Mesodermal cell (in vitro differentiated cells): ENCODE results near the gene RAVER2.

Experiments used
- H3K27ac ChIP-seq: 2 replicates; pipeline ENCODE4 v1.7.0; 2013; ENCODE audit warnings: mild to moderate bottlenecking, low read depth, low read length, moderate library complexity; ENCODE audit not compliant: severe bottlenecking
- H3K36me3 ChIP-seq: 2 replicates; pipeline ENCODE4 v1.7.1; 2013; ENCODE audit warnings: mild to moderate bottlenecking, low read length, moderate library complexity; ENCODE audit not compliant: control insufficient read depth, insufficient read depth
- H3K4me1 ChIP-seq: one replicate; pipeline ENCODE4 v1.7.1; 2013; ENCODE audit warnings: mild to moderate bottlenecking, low read length; ENCODE audit not compliant: insufficient read depth, control insufficient read depth, poor library complexity, severe bottlenecking
- H3K4me3 ChIP-seq: 2 replicates; pipeline ENCODE4 v1.7.0; 2013; ENCODE audit warnings: low read length, control low read depth, mild to moderate bottlenecking; ENCODE audit not compliant: insufficient read depth, poor library complexity, severe bottlenecking; ENCODE audit errors: extremely low read depth
- H3K9me3 ChIP-seq: 2 replicates; pipeline ENCODE4 v1.7.1; 2013; ENCODE audit warnings: mild to moderate bottlenecking, low read length, moderate library complexity; ENCODE audit not compliant: control insufficient read depth
- WGBS, 2 experiments: methylation state at CpG; one replicate each; pipeline ENCODE4 v1.1.5; 2013; ENCODE audit warnings: missing lambda C conversion rate in 2 of 2; ENCODE audit not compliant: insufficient coverage in 2 of 2; 5-methylcytosine and 5-hydroxymethylcytosine counted together

Gene RAVER2

DNA sequence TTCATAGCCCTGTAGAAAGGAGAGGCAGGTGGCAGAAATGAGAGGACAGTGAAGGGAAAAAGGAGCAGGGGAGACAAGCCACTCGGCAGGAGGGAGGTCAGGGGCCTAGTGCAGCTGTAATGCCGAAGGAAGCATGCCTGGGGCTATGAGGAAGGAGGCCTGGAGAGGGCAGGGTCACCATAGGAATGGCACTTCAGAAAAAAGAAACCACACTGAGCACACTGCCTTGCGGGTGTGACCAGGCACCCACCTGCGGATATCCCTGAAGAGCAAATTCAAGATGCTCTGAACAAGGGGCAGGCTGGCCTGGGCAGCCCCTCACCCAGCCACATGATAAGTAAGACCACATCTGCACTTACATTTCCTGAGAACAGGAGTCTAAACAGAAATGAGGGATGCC is 116.7 kb downstream of the RAVER2 start:
- Histone ChIP-seq H3K9me3 (no peaks in the 10 kb centered on the region), H3K4me1 (no peaks in the 10 kb centered on the region), H3K36me3 (peaks cover 67% of the 10 kb centered on the region), H3K4me3 (no peak overlapping the region), H3K27ac (no peak overlapping the region)
- WGBS, 2 experiments = 41 to 52% methylated on average over 4 of the region's 4 CpGs

DNA sequence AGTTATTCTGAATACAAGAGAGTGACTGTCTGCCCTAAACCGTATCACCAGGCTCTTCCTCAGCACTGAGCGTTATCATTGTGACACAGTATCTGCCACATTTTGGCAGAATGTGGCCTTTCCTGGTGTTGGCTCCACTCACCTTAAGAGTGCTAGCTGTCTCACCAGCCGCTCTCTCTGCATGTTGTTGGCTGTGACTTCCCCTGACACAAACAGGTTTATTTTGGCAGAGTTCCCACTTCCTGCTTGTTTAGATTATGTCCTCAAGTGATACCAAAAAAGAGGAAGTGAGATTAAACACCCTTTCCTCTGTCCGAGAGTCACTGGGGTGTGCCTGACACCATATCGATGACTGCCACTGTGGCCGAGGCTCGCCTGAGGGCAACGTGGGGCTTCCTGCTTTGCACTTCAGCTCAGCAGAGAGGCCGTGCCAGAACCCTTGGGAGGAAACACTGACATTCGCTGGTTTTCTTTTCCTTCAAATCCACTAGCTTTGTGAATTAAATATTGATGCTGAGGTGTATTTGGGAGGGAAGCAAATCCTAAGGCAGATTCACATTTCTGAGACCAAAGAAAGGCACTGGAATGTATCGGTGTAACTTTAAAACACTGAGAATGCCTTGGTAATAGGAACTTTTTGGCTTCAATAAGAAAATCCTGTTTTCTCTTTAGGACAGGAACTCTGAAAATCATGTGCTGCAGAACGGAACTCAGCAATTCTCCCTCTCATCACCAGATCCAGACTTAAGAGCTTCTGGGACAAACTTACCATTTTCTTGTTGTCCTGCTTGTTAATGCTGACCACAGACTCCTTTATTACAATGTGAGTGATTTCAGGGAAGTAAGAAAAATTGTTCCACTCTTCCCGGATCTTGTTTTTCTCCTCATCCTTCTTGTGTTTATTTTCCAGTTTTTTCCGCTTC is 119.4 kb downstream of the RAVER2 start:
- H3K36me3 ChIP-seq = peaks cover 62% of the 10 kb centered on the region
- WGBS, 2 experiments = 69 to 84% methylated on average over 10 of the region's 14 CpGs
- H3K4me1 ChIP-seq = no peaks in the 10 kb centered on the region
- no peak overlapping the region for H3K4me3 ChIP-seq
- no peaks in the 10 kb centered on the region for H3K9me3 ChIP-seq
- peak overlapping the region; percentile 20 for H3K27ac ChIP-seq

DNA sequence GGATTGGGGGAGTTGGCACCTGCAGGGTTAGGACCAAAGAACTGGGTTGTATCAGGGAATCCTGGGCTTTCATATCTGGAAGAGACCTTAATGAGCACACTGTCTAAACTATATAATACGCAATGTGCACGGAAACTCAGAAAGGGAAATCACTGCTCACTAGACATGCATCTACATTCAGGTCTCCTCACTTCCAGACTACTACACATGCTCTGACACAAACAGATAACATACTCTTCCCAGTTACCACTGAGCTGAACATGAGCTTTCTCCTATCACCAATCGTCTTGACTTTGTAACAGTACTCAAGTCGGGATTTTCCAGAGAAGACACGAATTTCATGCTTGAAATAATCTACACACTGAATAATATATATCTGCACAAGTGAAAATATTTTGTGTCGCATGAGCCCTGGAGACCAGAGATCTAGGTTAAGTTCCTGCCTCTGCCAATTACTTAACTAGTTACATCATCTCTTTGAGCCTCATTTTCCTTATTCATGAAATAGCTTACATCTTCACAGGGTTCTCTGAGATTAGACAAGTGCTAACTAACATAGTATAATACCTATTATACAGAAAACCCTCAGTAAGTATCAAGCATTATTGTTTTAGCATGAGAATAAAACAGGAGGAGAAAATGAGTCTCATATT is 120.4 kb downstream of the RAVER2 start:
- WGBS, 2 experiments = 88 to 94% methylated on average over 2 to 3 of the region's 6 CpGs
- H3K4me1 ChIP-seq = no peaks in the 10 kb centered on the region
- H3K36me3 ChIP-seq = peaks cover 58% of the 10 kb centered on the region
- H3K4me3 ChIP-seq = no peak overlapping the region
- no peaks in the 10 kb centered on the region for H3K9me3 ChIP-seq
- H3K27ac ChIP-seq = no peak overlapping the region

DNA sequence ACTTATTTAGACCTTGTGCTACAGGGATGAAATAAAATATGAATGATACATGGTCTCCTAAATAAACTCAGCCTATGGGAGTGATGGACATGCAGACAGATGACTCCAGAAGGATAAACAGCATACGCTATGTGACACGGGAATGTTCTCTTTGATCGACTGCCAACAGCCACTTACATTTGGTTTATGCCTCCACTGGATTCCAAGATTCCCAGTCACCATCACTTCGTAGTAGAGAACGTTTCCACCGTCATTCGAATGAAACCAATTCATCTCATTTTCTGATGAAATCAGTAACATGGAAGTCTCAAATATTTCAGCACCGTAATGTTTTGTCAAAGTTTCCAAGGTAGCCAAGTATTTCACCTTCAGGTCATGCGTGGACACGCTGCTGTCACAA is 121.8 kb downstream of the RAVER2 start:
- no peak overlapping the region for H3K27ac ChIP-seq
- H3K4me3 ChIP-seq = no peak overlapping the region
- no peaks in the 10 kb centered on the region for H3K4me1 ChIP-seq
- no peaks in the 10 kb centered on the region for H3K9me3 ChIP-seq
- H3K36me3 ChIP-seq = peaks cover 66% of the 10 kb centered on the region
- WGBS, 2 experiments = 97 to 98% methylated on average over 10 of the region's 10 CpGs

DNA sequence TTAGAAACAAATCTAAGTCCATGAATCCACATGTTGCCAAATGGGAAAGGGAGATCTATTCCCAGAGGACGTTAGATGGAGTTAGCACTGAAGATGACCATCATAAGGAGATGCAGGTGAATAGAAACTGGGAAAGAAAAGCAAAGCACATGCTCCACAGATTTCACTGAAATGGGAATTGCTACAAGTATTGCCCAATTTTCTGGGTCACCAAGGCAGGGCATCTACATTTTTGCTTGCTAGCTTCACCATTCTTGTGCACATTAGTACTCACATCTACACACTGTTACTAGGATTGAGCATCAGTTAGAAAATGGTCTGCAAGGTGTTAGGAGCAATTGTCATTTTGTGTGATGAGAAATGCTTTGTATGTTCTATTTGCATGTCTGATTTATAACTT is 122.4 kb downstream of the RAVER2 start:
- H3K4me3 ChIP-seq = no peak overlapping the region
- H3K36me3 ChIP-seq = peaks cover 69% of the 10 kb centered on the region
- H3K9me3 ChIP-seq = no peaks in the 10 kb centered on the region
- H3K27ac ChIP-seq = no peak overlapping the region
- no peaks in the 10 kb centered on the region for H3K4me1 ChIP-seq
- 67 to 91% methylated on average over 1 of the region's 1 CpG for WGBS, 2 experiments

DNA sequence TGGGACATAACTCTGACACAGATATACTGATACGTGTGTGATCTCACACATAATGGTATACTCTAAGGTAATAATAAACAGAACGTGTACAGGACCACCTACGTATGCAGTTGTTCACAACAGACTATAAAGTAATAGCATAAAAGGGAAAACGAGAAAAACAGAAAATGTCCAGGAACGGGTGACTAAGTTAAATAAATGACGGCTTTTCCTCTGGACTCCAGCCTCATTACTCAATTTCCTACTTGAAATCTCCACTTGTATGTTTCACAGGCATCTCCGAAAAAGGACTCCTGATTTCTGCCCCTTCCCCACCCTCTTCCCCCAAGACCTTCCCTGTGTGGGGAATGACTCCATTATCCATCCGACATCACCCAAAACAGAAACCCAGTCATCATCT is 126.4 kb downstream of the RAVER2 start:
- 93 to 96% methylated on average over 5 to 6 of the region's 8 CpGs for WGBS, 2 experiments
- H3K4me3 ChIP-seq = no peak overlapping the region
- H3K9me3 ChIP-seq = no peaks in the 10 kb centered on the region
- peaks cover 64% of the 10 kb centered on the region for H3K36me3 ChIP-seq
- no peaks in the 10 kb centered on the region for H3K4me1 ChIP-seq
- no peak overlapping the region for H3K27ac ChIP-seq

DNA sequence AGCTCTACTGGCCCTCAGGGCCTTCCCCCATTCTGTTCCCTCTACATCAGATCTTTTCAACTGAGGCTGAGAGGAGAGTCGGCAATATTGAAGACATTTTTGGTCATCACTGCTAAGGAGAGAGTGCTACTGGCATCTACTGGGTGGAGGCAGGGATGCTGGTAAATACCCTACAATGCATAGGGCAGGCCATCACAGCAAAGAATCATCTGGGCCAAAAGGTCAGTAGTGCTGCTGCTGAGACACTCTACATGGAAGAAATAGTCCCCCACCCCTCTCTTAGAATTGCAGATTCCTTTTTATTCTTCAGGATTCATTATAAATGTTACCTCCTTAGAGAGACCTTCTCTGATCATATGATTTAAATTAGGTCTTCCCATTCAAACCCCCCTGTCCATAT is 127.2 kb downstream of the RAVER2 start:
- Histone ChIP-seq H3K36me3 (peaks cover 66% of the 10 kb centered on the region), H3K9me3 (no peaks in the 10 kb centered on the region), H3K4me1 (no peaks in the 10 kb centered on the region), H3K27ac (no peak overlapping the region), H3K4me3 (no peak overlapping the region)
- no CpG with 5 or more reads among the region's 1 CpG for WGBS, 2 experiments

DNA sequence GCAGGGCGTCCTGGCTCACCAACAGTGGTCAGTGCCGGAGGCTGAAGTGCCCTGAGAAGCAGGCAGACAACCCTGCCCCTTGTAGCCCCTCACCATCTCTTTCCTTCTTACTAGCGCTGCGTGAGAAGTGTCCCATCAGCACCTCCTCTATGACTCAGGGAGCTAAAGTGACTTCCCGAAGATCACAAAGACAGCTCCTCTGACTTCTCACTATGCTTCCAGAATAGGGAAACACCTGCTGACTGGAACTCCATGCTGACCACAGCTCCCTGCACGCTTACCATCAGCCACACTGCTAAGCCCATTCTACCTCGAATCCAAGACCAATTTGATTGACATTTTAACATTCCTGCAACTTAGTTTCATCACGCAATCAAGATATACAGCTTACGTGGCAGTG is 128.7 kb downstream of the RAVER2 start:
- Histone ChIP-seq H3K4me3 (no peak overlapping the region), H3K36me3 (peaks cover 68% of the 10 kb centered on the region)
- WGBS, 2 experiments = 96 to 97% methylated on average over 4 to 8 of the region's 9 CpGs

DNA sequence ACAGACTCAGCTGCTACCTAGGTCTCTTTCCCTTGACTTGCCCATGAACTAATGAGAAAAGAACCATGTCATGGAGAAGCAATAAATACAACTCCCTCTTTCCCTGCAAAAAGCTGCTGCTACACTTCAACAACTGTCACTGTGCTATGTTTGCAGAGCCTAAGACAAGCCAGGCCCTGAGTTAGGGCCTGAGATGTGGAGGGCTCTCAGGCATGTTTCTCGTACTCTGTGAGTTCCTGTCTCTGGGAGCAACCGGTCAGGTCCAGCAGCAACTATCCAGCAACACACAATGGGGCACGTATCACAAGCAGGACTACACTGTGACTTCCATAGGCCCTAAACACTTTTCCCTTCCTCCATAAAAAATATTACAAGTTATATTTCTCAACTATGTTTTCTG is 129.8 kb downstream of the RAVER2 start:
- Histone ChIP-seq H3K27ac (no peak overlapping the region), H3K36me3 (peaks cover 62% of the 10 kb centered on the region), H3K4me1 (no peaks in the 10 kb centered on the region), H3K9me3 (no peaks in the 10 kb centered on the region), H3K4me3 (no peak overlapping the region)
- 95 to 97% methylated on average over 3 of the region's 3 CpGs for WGBS, 2 experiments

More for the DNA sequence above, 128.7 kb downstream of the RAVER2 start:
- no peaks in the 10 kb centered on the region for H3K4me1 ChIP-seq
- H3K9me3 ChIP-seq = no peaks in the 10 kb centered on the region
- no peak overlapping the region for H3K27ac ChIP-seq

DNA sequence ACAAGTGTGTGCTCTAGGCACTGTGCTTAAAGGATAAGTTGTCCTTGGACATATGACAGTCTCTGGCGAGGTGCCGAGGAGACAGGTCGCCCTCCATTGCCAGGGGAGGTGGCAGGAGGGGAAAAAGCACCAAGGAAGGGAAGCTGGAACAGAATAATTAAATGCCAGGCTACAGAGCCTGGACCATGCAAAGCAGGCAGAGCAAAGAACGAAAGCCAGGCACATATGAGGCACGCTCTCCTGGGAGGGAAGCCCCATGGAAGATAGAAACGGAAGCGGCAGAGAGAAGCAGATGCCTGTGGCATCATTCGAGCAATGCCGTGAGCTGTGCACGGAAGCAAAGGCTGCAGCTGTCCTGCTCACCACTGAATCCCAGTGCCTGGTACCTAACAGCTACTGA is 130.2 kb downstream of the RAVER2 start:
- 92 to 95% methylated on average over 9 to 10 of the region's 10 CpGs for WGBS, 2 experiments
- H3K27ac ChIP-seq = no peak overlapping the region

DNA sequence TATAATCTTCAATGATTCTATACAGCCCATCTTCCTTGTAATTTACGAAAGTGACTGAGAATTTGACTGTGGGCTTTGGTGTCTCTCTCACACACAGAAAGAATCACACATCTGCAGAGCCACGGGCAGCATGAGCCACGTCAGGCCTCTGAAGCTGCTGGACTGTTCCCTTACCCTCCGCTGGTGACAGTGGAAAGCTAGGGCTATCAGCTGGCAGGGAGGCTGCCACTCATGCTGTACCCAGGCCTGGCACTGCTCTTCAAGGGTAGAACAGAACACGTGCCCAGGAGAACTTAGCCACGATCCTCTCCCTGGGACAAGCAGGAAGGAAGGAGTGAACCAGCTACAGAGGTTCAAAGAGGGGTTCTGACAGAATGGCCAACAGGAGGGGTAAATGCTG is 130.7 kb downstream of the RAVER2 start:
- Histone ChIP-seq H3K27ac (no peak overlapping the region), H3K4me3 (no peak overlapping the region), H3K36me3 (peaks cover 57% of the 10 kb centered on the region), H3K9me3 (no peaks in the 10 kb centered on the region), H3K4me1 (no peaks in the 10 kb centered on the region)
- 81 to 94% methylated on average over 4 to 5 of the region's 6 CpGs for WGBS, 2 experiments

More for the DNA sequence above, 130.2 kb downstream of the RAVER2 start:
- H3K9me3 ChIP-seq = no peaks in the 10 kb centered on the region
- H3K4me1 ChIP-seq = no peaks in the 10 kb centered on the region
- no peak overlapping the region for H3K4me3 ChIP-seq
- H3K36me3 ChIP-seq = peaks cover 61% of the 10 kb centered on the region
